ENCODE results near the gene HS6ST3. TPM values are rescaled to one million over a fixed set of nuclear protein-coding genes. Genes with fewer than 3 reads are reported as not detected.

HS6ST3 gene
- total RNA-seq, 8 experiments from 2014 or later = 0.04 to 17.2 (median 4.5) TPM

GRCh38 chr13:96397807-96398206 is 307.9 kb downstream of the HS6ST3 start:
- WGBS, 10 experiments = 0 to 86% (median 50%) methylated on average over 1 to 2 of the region's 2 CpGs; no CpG with 5 or more reads in 3 of the 10 experiments
- H3K27ac ChIP-seq = no peak overlapping the region
- no peaks in the 10 kb centered on the region for H3K4me1 ChIP-seq (replicated peaks in 1 of 2)
- ATAC-seq (replicated peaks in 6 of 8) = no peak
- H3K4me3 ChIP-seq = no peak overlapping the region
- in situ Hi-C loops (cut with MboI; ENCODE audit: low pct_unique_long_range_greater_than_20kb in 2 of 9, low sequenced_read_pairs in 9 of 9, unreplicated experiment in 9 of 9) = no loop called here

GRCh38 chr13:96398486-96398885 is 308.6 kb downstream of the HS6ST3 start:
- H3K27ac ChIP-seq = no peak overlapping the region
- H3K4me3 ChIP-seq = no peak overlapping the region
- 17 to 82% (median 68%) methylated on average over 1 to 4 of the region's 4 CpGs; no CpG with 5 or more reads in 4 of the 10 experiments for WGBS, 10 experiments
- in situ Hi-C loops (cut with MboI; ENCODE audit: low pct_unique_long_range_greater_than_20kb in 2 of 9, low sequenced_read_pairs in 9 of 9, unreplicated experiment in 9 of 9) = no loop called here
- H3K4me1 ChIP-seq (replicated peaks in 1 of 2) = no peaks in the 10 kb centered on the region
- ATAC-seq (replicated peaks in 6 of 8) = no peak

GRCh38 chr13:96403241-96403640 is 313.3 kb downstream of the HS6ST3 start:
- H3K27ac ChIP-seq = no peak overlapping the region
- H3K4me3 ChIP-seq = no peak overlapping the region
- WGBS, 10 experiments = 0 to 100% (median 88%) methylated on average over 1 of the region's 1 CpG; no CpG with 5 or more reads in 4 of the 10 experiments
- no peaks in the 10 kb centered on the region for H3K4me1 ChIP-seq (replicated peaks in 1 of 2)
- ATAC-seq (replicated peaks in 6 of 8) = no peak
- in situ Hi-C loops (cut with MboI; ENCODE audit: low pct_unique_long_range_greater_than_20kb in 2 of 9, low sequenced_read_pairs in 9 of 9, unreplicated experiment in 9 of 9) = no loop called here

- no peak for ATAC-seq (replicated peaks in 6 of 8)
- H3K4me1 ChIP-seq (replicated peaks in 1 of 2) = no peaks in the 10 kb centered on the region
- WGBS, 10 experiments = 22 to 96% (median 60%) methylated on average over 1 to 2 of the region's 2 CpGs; no CpG with 5 or more reads in 3 of the 10 experiments
- in situ Hi-C loops (cut with MboI; ENCODE audit: low pct_unique_long_range_greater_than_20kb in 2 of 9, low sequenced_read_pairs in 9 of 9, unreplicated experiment in 9 of 9) = no loop called here
- H3K4me3 ChIP-seq = no peak overlapping the region
- H3K27ac ChIP-seq = no peak overlapping the region
These were observed 313.7 kb downstream of the HS6ST3 start for GRCh38 chr13:96403651-96404050.

GRCh38 chr13:96415831-96416385 is 326.0 kb downstream of the HS6ST3 start:
- Histone ChIP-seq H3K27ac (no peak overlapping the region), H3K4me3 (no peak overlapping the region), H3K4me1 (replicated peaks in 1 of 2) (peaks cover 9 to 10% of the 10 kb centered on the region in 2 donors)
- in situ Hi-C loops (cut with MboI; ENCODE audit: low pct_unique_long_range_greater_than_20kb in 2 of 9, low sequenced_read_pairs in 9 of 9, unreplicated experiment in 9 of 9) = no loop called here
- ATAC-seq (replicated peaks in 6 of 8) = no peak
- WGBS, 10 experiments = 0 to 100% (median 52%) methylated on average over 1 of the region's 1 CpG; no CpG with 5 or more reads in 2 of the 10 experiments

- no peak for ATAC-seq (replicated peaks in 6 of 8)
- in situ Hi-C loops (cut with MboI; ENCODE audit: low pct_unique_long_range_greater_than_20kb in 2 of 9, low sequenced_read_pairs in 9 of 9, unreplicated experiment in 9 of 9) = no loop called here
- H3K4me3 ChIP-seq = no peak overlapping the region
- no peak overlapping the region for H3K27ac ChIP-seq
- peaks cover 9 to 10% of the 10 kb centered on the region in 2 donors for H3K4me1 ChIP-seq (replicated peaks in 1 of 2)
- WGBS, 10 experiments = 2 to 100% (median 82%) methylated on average over 1 to 6 of the region's 6 CpGs; no CpG with 5 or more reads in 1 of the 10 experiments
These were observed 328.2 kb downstream of the HS6ST3 start for GRCh38 chr13:96417939-96418685.

- in situ Hi-C loops (cut with MboI; ENCODE audit: low pct_unique_long_range_greater_than_20kb in 2 of 9, low sequenced_read_pairs in 9 of 9, unreplicated experiment in 9 of 9) = no loop called here
- no peak for ATAC-seq (replicated peaks in 6 of 8)
- Histone ChIP-seq H3K4me1 (replicated peaks in 1 of 2) (peaks cover 9 to 10% of the 10 kb centered on the region in 2 donors), H3K27ac (no peak overlapping the region), H3K4me3 (no peak overlapping the region)
These were observed 331.4 kb downstream of the HS6ST3 start for GRCh38 chr13:96421314-96421713.

GRCh38 chr13:96422002-96422401 is 332.1 kb downstream of the HS6ST3 start:
- no peak overlapping the region for H3K4me3 ChIP-seq
- no peak for ATAC-seq (replicated peaks in 6 of 8)
- H3K4me1 ChIP-seq (replicated peaks in 1 of 2) = peaks cover 9 to 10% of the 10 kb centered on the region in 2 donors
- H3K27ac ChIP-seq = no peak overlapping the region
- 0 to 100% (median 76%) methylated on average over 1 to 4 of the region's 4 CpGs for WGBS, 10 experiments
- in situ Hi-C loops (cut with MboI; ENCODE audit: low pct_unique_long_range_greater_than_20kb in 2 of 9, low sequenced_read_pairs in 9 of 9, unreplicated experiment in 9 of 9) = no loop called here

- H3K27ac ChIP-seq = no peak overlapping the region
- WGBS, 10 experiments = 12 to 100% (median 66%) methylated on average over 1 to 3 of the region's 3 CpGs; no CpG with 5 or more reads in 2 of the 10 experiments
- in situ Hi-C loops (cut with MboI; ENCODE audit: low pct_unique_long_range_greater_than_20kb in 2 of 9, low sequenced_read_pairs in 9 of 9, unreplicated experiment in 9 of 9) = no loop called here
- H3K4me3 ChIP-seq = no peak overlapping the region
- ATAC-seq (replicated peaks in 6 of 8) = no peak
- H3K4me1 ChIP-seq (replicated peaks in 1 of 2) = no peaks in the 10 kb centered on the region
These were observed 336.3 kb downstream of the HS6ST3 start for GRCh38 chr13:96426167-96426566.

- WGBS, 10 experiments = 18 to 96% (median 73%) methylated on average over 1 to 5 of the region's 5 CpGs
- no peak overlapping the region for H3K4me3 ChIP-seq
- ATAC-seq (replicated peaks in 6 of 8) = no peak
- in situ Hi-C loops (cut with MboI; ENCODE audit: low pct_unique_long_range_greater_than_20kb in 2 of 9, low sequenced_read_pairs in 9 of 9, unreplicated experiment in 9 of 9) = no loop called here
- no peak overlapping the region for H3K27ac ChIP-seq
- H3K4me1 ChIP-seq (replicated peaks in 1 of 2) = no peaks in the 10 kb centered on the region
These were observed 339.0 kb downstream of the HS6ST3 start for GRCh38 chr13:96428911-96429310.

- Histone ChIP-seq H3K27ac (no peak overlapping the region), H3K4me3 (no peak overlapping the region), H3K4me1 (replicated peaks in 1 of 2) (no peaks in the 10 kb centered on the region)
- no peak for ATAC-seq (replicated peaks in 6 of 8)
- 10 to 100% (median 71%) methylated on average over 1 to 5 of the region's 5 CpGs; no CpG with 5 or more reads in 2 of the 10 experiments for WGBS, 10 experiments
- in situ Hi-C loops (cut with MboI; ENCODE audit: low pct_unique_long_range_greater_than_20kb in 2 of 9, low sequenced_read_pairs in 9 of 9, unreplicated experiment in 9 of 9) = no loop called here
These were observed 341.2 kb downstream of the HS6ST3 start for GRCh38 chr13:96431044-96431581.

- ATAC-seq (replicated peaks in 6 of 8) = peak in 1 of 8 experiments; percentile 15
- in situ Hi-C loops (cut with MboI; ENCODE audit: low pct_unique_long_range_greater_than_20kb in 2 of 9, low sequenced_read_pairs in 9 of 9, unreplicated experiment in 9 of 9) = no loop called here
- 0 to 68% (median 52%) methylated on average over 3 of the region's 3 CpGs; no CpG with 5 or more reads in 1 of the 10 experiments for WGBS, 10 experiments
- Histone ChIP-seq H3K4me1 (replicated peaks in 1 of 2) (peaks cover 0 to 9% of the 10 kb centered on the region in 2 donors), H3K27ac (no peak overlapping the region), H3K4me3 (no peak overlapping the region)
These were observed 354.8 kb downstream of the HS6ST3 start for GRCh38 chr13:96444676-96445075.

GRCh38 chr13:96449920-96450319 is 360.0 kb downstream of the HS6ST3 start:
- ATAC-seq (replicated peaks in 6 of 8) = no peak
- Histone ChIP-seq H3K4me1 (replicated peaks in 1 of 2) (peaks cover 0 to 17% of the 10 kb centered on the region in 2 donors), H3K4me3 (no peak overlapping the region), H3K27ac (no peak overlapping the region)
- WGBS, 10 experiments = 10 to 100% (median 83%) methylated on average over 1 of the region's 1 CpG; no CpG with 5 or more reads in 3 of the 10 experiments
- in situ Hi-C loops (cut with MboI; ENCODE audit: low pct_unique_long_range_greater_than_20kb in 2 of 9, low sequenced_read_pairs in 9 of 9, unreplicated experiment in 9 of 9) = no loop called here

Data from motor neuron (in vitro differentiated cells).